GM23338 (cell line): Measurements from ENCODE around the gene ARSB. TPM values are rescaled to one million over a fixed set of nuclear protein-coding genes. Genes with fewer than 3 reads are reported as not detected.

Experiments
- ATAC-seq: fragments of 200-7000 bp; cut with Tn5 transposase; 3 replicates; pipeline ENCODE4 v1.9.1; 2020
- DNase-seq: peaks from one replicate; pipeline ENCODE4 v3.0.0-alpha.2; 2015; ENCODE audit warnings: low spot score
- H2AFZ ChIP-seq: fragments of 200-600 bp; sonication (generic); 2 replicates; pipeline ENCODE4 v1.8.0; 2016; ENCODE audit warnings: antibody characterized with exemption, mild to moderate bottlenecking, moderate library complexity
- H3F3A ChIP-seq: fragments of 200-600 bp; sonication (generic); replicated peaks from 2 replicates; pipeline ENCODE4 v1.8.0; 2017; ENCODE audit warnings: antibody characterized with exemption, mixed run types, low read depth
- H3K27ac ChIP-seq: fragments of 200-600 bp; sonication (generic); 2 replicates; pipeline ENCODE4 v1.6.1; 2016; ENCODE audit warnings: low read depth
- H3K27me3 ChIP-seq: fragments of 200-600 bp; sonication (generic); 2 replicates; pipeline ENCODE4 v1.8.0; 2016; ENCODE audit warnings: mild to moderate bottlenecking, mixed run types, moderate library complexity; ENCODE audit not compliant: insufficient read depth
- H3K36me3 ChIP-seq: fragments of 200-600 bp; sonication (generic); 2 replicates; pipeline ENCODE4 v1.8.0; 2016; ENCODE audit warnings: mild to moderate bottlenecking; ENCODE audit not compliant: insufficient read depth
- H3K4me1 ChIP-seq: fragments of 200-600 bp; sonication (generic); 2 replicates; pipeline ENCODE4 v1.8.0; 2016; ENCODE audit warnings: mild to moderate bottlenecking, moderate library complexity; ENCODE audit not compliant: insufficient read depth
- H3K4me2 ChIP-seq: fragments of 200-600 bp; sonication (generic); 2 replicates; pipeline ENCODE4 v1.7.1; 2017; ENCODE audit warnings: mixed run types
- H3K4me3 ChIP-seq: fragments of 200-600 bp; sonication (generic); 2 replicates; pipeline ENCODE4 v1.6.1; 2016; ENCODE audit warnings: mixed run types
- H3K79me2 ChIP-seq: fragments of 200-600 bp; sonication (generic); replicated peaks from 2 replicates; pipeline ENCODE4 v1.8.0; 2017; ENCODE audit warnings: mild to moderate bottlenecking; ENCODE audit not compliant: insufficient read depth
- H3K9me2 ChIP-seq: fragments of 200-600 bp; sonication (generic); 2 replicates; pipeline ENCODE4 v1.8.0; 2017; ENCODE audit not compliant: insufficient read depth
- H4K20me1 ChIP-seq: fragments of 200-600 bp; sonication (generic); replicated peaks from 2 replicates; pipeline ENCODE4 v1.8.0; 2017; ENCODE audit warnings: mild to moderate bottlenecking; ENCODE audit not compliant: insufficient read depth
- H3K27ac Mint-ChIP-seq: 2 replicates; pipeline ENCODE4 v1.8.0; 2020; ENCODE audit warnings: inconsistent platforms, mild to moderate bottlenecking, moderate library complexity, mixed read lengths
- H3K27me3 Mint-ChIP-seq: 3 replicates; pipeline ENCODE4 v1.8.0; 2022; ENCODE audit warnings: low read depth, mild to moderate bottlenecking, moderate library complexity, mixed read lengths, inconsistent platforms; ENCODE audit not compliant: insufficient read depth, poor library complexity
- H3K36me3 Mint-ChIP-seq: 3 replicates; pipeline ENCODE4 v1.8.0; 2021; ENCODE audit warnings: low read depth, mild to moderate bottlenecking, inconsistent platforms, moderate library complexity, mixed read lengths
- H3K4me1 Mint-ChIP-seq: 3 replicates; pipeline ENCODE4 v1.8.0; 2020; ENCODE audit warnings: mild to moderate bottlenecking, inconsistent platforms, mixed read lengths
- H3K4me3 Mint-ChIP-seq: 3 replicates; pipeline ENCODE4 v1.8.0; 2021; ENCODE audit warnings: moderate library complexity, mild to moderate bottlenecking, inconsistent platforms, mixed read lengths
- H3K9me3 Mint-ChIP-seq: 3 replicates; pipeline ENCODE4 v1.8.0; 2020; ENCODE audit warnings: moderate library complexity, mild to moderate bottlenecking, inconsistent platforms, mixed read lengths
- CREB1 ChIP-seq: fragments of 250-450 bp; sonication (Bioruptor Pico); IDR thresholded peaks from 2 replicates; pipeline ENCODE4 v1.5.0; 2020; ENCODE audit warnings: low read depth, mild to moderate bottlenecking, moderate library complexity
- CTCF ChIP-seq, 2 experiments: fragments of 200-600 bp in 1 of 2; sonication (generic) in 1 of 2; conservative IDR thresholded peaks; 2 replicates each; pipeline versions ENCODE4 v1.5.1 to v1.6.1; 2016 to 2017; ENCODE audit warnings: antibody characterized with exemption in 2 of 2, low read depth in 2 of 2, mild to moderate bottlenecking in 2 of 2, moderate library complexity in 1 of 2
- ETS1 ChIP-seq: IDR thresholded peaks from 2 replicates; pipeline ENCODE4 v1.6.1; 2016; ENCODE audit warnings: antibody characterized with exemption
- EZH2 ChIP-seq: fragments of 200-600 bp; sonication (generic); IDR thresholded peaks from one replicate; pipeline ENCODE4 v1.8.0; 2017; ENCODE audit warnings: antibody characterized with exemption, mild to moderate bottlenecking, low read depth; ENCODE audit not compliant: unreplicated experiment
- JUNB ChIP-seq: IDR thresholded peaks from one replicate; pipeline ENCODE4 v1.6.1; 2016; ENCODE audit warnings: antibody characterized with exemption; ENCODE audit not compliant: unreplicated experiment
- POLR2AphosphoS5 ChIP-seq: IDR thresholded peaks from 2 replicates; pipeline ENCODE4 v1.6.1; 2016; ENCODE audit warnings: antibody characterized with exemption, low read depth
- REST ChIP-seq: IDR thresholded peaks from one replicate; pipeline ENCODE4 v1.6.1; 2018; ENCODE audit warnings: antibody characterized with exemption; ENCODE audit not compliant: unreplicated experiment
- ZNF331 ChIP-seq: fragments of 250-450 bp; sonication (Bioruptor Pico); IDR thresholded peaks from 2 replicates; pipeline ENCODE4 v1.5.0; 2020; ENCODE audit warnings: low read depth, mild to moderate bottlenecking, moderate library complexity
- ZNF462 ChIP-seq: fragments of 250-450 bp; sonication (Bioruptor Pico); IDR thresholded peaks from 2 replicates; pipeline ENCODE4 v1.5.0; 2020; ENCODE audit warnings: mild to moderate bottlenecking, moderate library complexity
- polyA plus RNA-seq: library from polyadenylated mRNA; unstranded; fragments of >200 nt; fragmentation: Nextera tagmentation; extraction: Ambion mirVana; gene quantifications from 2 replicates; pipeline ENCODE4 v1.2.1, GENCODE V29; 2016
- total RNA-seq: library from RNA; depleted of rRNA; stranded (reverse); fragments of >200 nt; shearing (Covaris generic); gene quantifications from 2 replicates; pipeline ENCODE4 v1.2.3, GENCODE V29; 2014

ARSB gene
- total and polyA plus RNA-seq, 2 experiments from 2014 or later, result 7.4 to 24.6 TPM

GRCh38 chr5:78827725-78828124 lies 157.4 kb downstream of the ARSB start (continued):
- TF ChIP-seq ETS1 (no peak), JUNB (no peak), CTCF (conservative IDR thresholded peaks at IDR 0.05; ENCODE audit: low read depth in 2 of 2) (no peak)

GRCh38 chr5:78824831-78825281 lies 160.3 kb downstream of the ARSB start:
- H3K9me3 Mint-ChIP-seq, result peaks cover 3% of the 10 kb centered on the region; the same call in 2 of the 3 replicates
- Histone ChIP-seq H4K20me1 (no peaks in the 10 kb centered on the region), H3K4me1 (no peaks in the 10 kb centered on the region), H3K27me3 (no peaks in the 10 kb centered on the region), H3K36me3 (no peaks in the 10 kb centered on the region), H3K4me3 (no peak overlapping the region), H3K27ac (no peak overlapping the region), H3K79me2 (no peaks in the 10 kb centered on the region), H3K9me2 (no peaks in the 10 kb centered on the region; the same call in 1 of the 2 replicates), H3K4me2 (no peak overlapping the region), H3F3A (no peaks in the 10 kb centered on the region), H2AFZ (no peak overlapping the region)
- H3K4me1 Mint-ChIP-seq, result 0 out of 3 replicates have a peak, but pooled peaks cover 2% of the 10 kb centered on the region
- TF ChIP-seq ETS1 (no peak), CREB1 (no peak), ZNF462 (no peak), REST (no peak), EZH2 (no peak), JUNB (no peak), ZNF331 (no peak), POLR2AphosphoS5 (no peak)
- no peaks in the 10 kb centered on the region for H3K36me3 Mint-ChIP-seq
- H3K4me3 Mint-ChIP-seq, result no peak overlapping the region
- DNase-seq (no peak), ATAC-seq (no peak)
- no peak overlapping the region for H3K27ac Mint-ChIP-seq
- H3K27me3 Mint-ChIP-seq, result no peaks in the 10 kb centered on the region
